WTC11 (cell line): ENCODE data around the gene OXSR1. TPM values are rescaled to one million over a fixed set of nuclear protein-coding genes. Genes with fewer than 3 reads are reported as not detected.
A peak's percentile ranks its signal among the peaks of the same experiment; 100 is the strongest.

ENCODE experiments used
- ATAC-seq: fragments of 200-7000 bp; cut with Tn5 transposase; 2 replicates; pipeline ENCODE4 v1.10.0; 2021; ENCODE audit warnings: mild to moderate bottlenecking, moderate library complexity
- CTCF ChIA-PET: fragments of 300-600 bp; sonication (Branson Sonifier 250); formaldehyde crosslinking; loops from one replicate; lab custom pipeline; 2021; ENCODE audit warnings: antibody characterized with exemption; lab: Charles Lee
- POLR2A ChIA-PET: fragments of 350-600 bp; sonication (Branson Sonifier 250); formaldehyde crosslinking; loops from one replicate; lab custom pipeline; 2021; ENCODE audit warnings: antibody characterized with exemption; lab: Charles Lee
- DNase-seq: peaks from one replicate; pipeline ENCODE4 v3.0.0; 2021; ENCODE audit warnings: low spot score
- H3K27ac Mint-ChIP-seq: 2 replicates; pipeline ENCODE4 v1.8.0; 2021; ENCODE audit warnings: mixed read lengths
- H3K27me3 Mint-ChIP-seq: 2 replicates; pipeline ENCODE4 v1.8.0; 2021; ENCODE audit warnings: low read depth, mild to moderate bottlenecking, moderate library complexity, mixed read lengths
- H3K36me3 Mint-ChIP-seq: 2 replicates; pipeline ENCODE4 v1.8.0; 2021; ENCODE audit warnings: mixed read lengths
- H3K4me1 Mint-ChIP-seq: 2 replicates; pipeline ENCODE4 v1.8.0; 2022; ENCODE audit warnings: mixed read lengths
- H3K4me3 Mint-ChIP-seq: 2 replicates; pipeline ENCODE4 v1.8.0; 2021; ENCODE audit warnings: mild to moderate bottlenecking, moderate library complexity, mixed read lengths
- H3K9me3 Mint-ChIP-seq: 2 replicates; pipeline ENCODE4 v1.8.0; 2021; ENCODE audit warnings: mixed read lengths
- ARID4B ChIP-seq: sonication (generic); formaldehyde crosslinking; IDR thresholded peaks from 2 replicates; pipeline ENCODE4 v1.8.0; 2023; ENCODE audit warnings: missing genetic modification reagents, mild to moderate bottlenecking, borderline replicate concordance
- CREM ChIP-seq: sonication (generic); formaldehyde crosslinking; IDR thresholded peaks from 2 replicates; pipeline ENCODE4 v1.8.1; 2022; ENCODE audit warnings: mild to moderate bottlenecking, missing genetic modification reagents, moderate library complexity
- FOXK1 ChIP-seq: sonication (generic); formaldehyde crosslinking; IDR thresholded peaks from 2 replicates; pipeline ENCODE4 v1.8.0; 2022; ENCODE audit warnings: mild to moderate bottlenecking, moderate library complexity, missing genetic modification reagents
- MAX ChIP-seq: sonication (generic); formaldehyde crosslinking; IDR thresholded peaks from 2 replicates; pipeline ENCODE4 v1.8.0; 2022; ENCODE audit warnings: mild to moderate bottlenecking, missing genetic modification reagents
- MXD4 ChIP-seq: fragments of 250-450 bp; sonication (Bioruptor Pico); IDR thresholded peaks from 2 replicates; pipeline ENCODE4 v1.8.0; 2021; ENCODE audit warnings: mild to moderate bottlenecking, moderate library complexity, borderline replicate concordance
- PREB ChIP-seq: sonication (generic); formaldehyde crosslinking; IDR thresholded peaks from 2 replicates; pipeline ENCODE4 v1.8.1; 2022; ENCODE audit warnings: mild to moderate bottlenecking, missing genetic modification reagents, moderate library complexity, borderline replicate concordance
- TEAD4 ChIP-seq: sonication (generic); formaldehyde crosslinking; IDR thresholded peaks from 2 replicates; pipeline ENCODE4 v1.8.0; 2022; ENCODE audit warnings: mild to moderate bottlenecking, missing genetic modification reagents
- ZNF281 ChIP-seq: sonication (generic); formaldehyde crosslinking; IDR thresholded peaks from 2 replicates; pipeline ENCODE4 v1.8.0; 2023; ENCODE audit warnings: mild to moderate bottlenecking, missing genetic modification reagents
- ZNF671 ChIP-seq: fragments of 250-450 bp; sonication (Bioruptor Pico); IDR thresholded peaks from 2 replicates; pipeline ENCODE4 v1.8.0; 2021; ENCODE audit warnings: mild to moderate bottlenecking
- total RNA-seq: library from RNA; stranded (reverse); gene quantifications from 3 replicates; pipeline ENCODE4 v1.2.3, GENCODE V29; 2021
- TF ChIP-seq, protein P1 (sequence below): sonication (generic); formaldehyde crosslinking; conservative IDR thresholded peaks from 2 replicates; pipeline ENCODE4 v1.8.1; 2022; ENCODE audit warnings: mild to moderate bottlenecking, missing genetic modification reagents
- TF ChIP-seq, protein P2 (sequence below): fragments of 250-450 bp; sonication (Bioruptor Pico); IDR thresholded peaks from 2 replicates; pipeline ENCODE4 v2.1.2; 2022; ENCODE audit warnings: mild to moderate bottlenecking, moderate library complexity
- TF ChIP-seq, protein P3 (sequence below): sonication (generic); formaldehyde crosslinking; conservative IDR thresholded peaks from 2 replicates; pipeline ENCODE4 v1.8.1; 2023; ENCODE audit warnings: mild to moderate bottlenecking, low read depth, missing genetic modification reagents, moderate library complexity
- TF ChIP-seq, protein P4 (sequence below): sonication (generic); formaldehyde crosslinking; IDR thresholded peaks from 2 replicates; pipeline ENCODE4 v1.8.1; 2023; ENCODE audit warnings: mild to moderate bottlenecking, missing genetic modification reagents, borderline replicate concordance

The OXSR1 gene
- total RNA-seq, 1 experiment from 2014 or later, result 50.6 TPM

DNA sequence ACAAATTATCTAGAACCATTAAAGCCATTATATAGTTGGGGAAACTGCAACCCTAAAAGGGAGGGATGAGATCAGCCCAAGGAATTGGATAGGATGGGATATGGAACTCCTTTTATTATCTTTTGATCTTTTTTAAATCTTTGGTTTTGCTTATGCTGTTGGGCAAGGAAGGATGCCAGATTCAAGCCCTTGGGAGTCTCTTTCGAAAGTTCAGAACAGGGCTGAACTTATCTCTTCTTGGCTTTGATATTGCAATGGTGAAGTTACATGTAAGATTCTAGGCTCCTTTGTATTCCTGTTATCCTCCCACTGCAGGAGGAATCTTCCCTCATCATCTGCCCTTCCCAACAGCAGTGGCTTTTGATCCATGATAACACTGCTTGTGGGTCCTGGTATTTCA is 90.3 kb downstream of the OXSR1 start (continued):
- TF ChIP-seq ZNF281 (CRISPR knock-in tag) (no peak), ZNF671 (CRISPR knock-in tag) (no peak), MXD4 (no peak), PREB (CRISPR knock-in tag) (no peak), MAX (CRISPR knock-in tag) (no peak)

DNA sequence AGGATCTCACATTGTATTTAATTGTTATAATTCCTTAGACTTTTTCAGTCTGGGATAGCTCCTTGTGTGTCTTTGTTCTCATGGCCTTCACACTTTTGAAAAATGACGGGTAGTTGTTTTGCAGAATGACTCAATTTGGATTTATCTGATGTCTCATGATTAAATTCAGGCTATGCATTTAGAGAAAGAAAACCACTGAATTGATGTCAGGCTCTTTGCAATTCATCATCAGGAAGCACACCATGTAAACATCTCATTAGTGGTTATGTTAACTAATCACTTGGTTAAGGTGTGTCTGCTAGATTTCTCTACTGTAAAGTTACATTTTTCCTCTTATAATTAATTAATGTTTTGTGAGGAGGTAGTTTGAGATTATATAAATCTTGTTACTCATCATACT is 92.2 kb downstream of the OXSR1 start:
- H3K9me3 Mint-ChIP-seq, result peaks cover 4% of the 10 kb centered on the region; the same call in 1 of the 2 replicates
- DNase-seq (no peak), ATAC-seq (no peak)
- TF ChIP-seq, protein P1, sequence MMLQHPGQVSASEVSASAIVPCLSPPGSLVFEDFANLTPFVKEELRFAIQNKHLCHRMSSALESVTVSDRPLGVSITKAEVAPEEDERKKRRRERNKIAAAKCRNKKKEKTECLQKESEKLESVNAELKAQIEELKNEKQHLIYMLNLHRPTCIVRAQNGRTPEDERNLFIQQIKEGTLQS (CRISPR knock-in tag), result no peak
- TF ChIP-seq CREM (CRISPR knock-in tag), result no peak
- no peak for TF ChIP-seq ZNF281 (CRISPR knock-in tag)
- no peak for TF ChIP-seq TEAD4
- TF ChIP-seq, protein P2, sequence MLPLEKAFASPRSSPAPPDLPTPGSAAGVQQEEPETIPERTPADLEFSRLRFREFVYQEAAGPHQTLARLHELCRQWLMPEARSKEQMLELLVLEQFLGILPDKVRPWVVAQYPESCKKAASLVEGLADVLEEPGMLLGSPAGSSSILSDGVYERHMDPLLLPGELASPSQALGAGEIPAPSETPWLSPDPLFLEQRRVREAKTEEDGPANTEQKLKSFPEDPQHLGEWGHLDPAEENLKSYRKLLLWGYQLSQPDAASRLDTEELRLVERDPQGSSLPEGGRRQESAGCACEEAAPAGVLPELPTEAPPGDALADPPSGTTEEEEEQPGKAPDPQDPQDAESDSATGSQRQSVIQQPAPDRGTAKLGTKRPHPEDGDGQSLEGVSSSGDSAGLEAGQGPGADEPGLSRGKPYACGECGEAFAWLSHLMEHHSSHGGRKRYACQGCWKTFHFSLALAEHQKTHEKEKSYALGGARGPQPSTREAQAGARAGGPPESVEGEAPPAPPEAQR (CRISPR knock-in tag), result no peak
- TF ChIP-seq ARID4B, result no peak
- TF ChIP-seq, protein P3, sequence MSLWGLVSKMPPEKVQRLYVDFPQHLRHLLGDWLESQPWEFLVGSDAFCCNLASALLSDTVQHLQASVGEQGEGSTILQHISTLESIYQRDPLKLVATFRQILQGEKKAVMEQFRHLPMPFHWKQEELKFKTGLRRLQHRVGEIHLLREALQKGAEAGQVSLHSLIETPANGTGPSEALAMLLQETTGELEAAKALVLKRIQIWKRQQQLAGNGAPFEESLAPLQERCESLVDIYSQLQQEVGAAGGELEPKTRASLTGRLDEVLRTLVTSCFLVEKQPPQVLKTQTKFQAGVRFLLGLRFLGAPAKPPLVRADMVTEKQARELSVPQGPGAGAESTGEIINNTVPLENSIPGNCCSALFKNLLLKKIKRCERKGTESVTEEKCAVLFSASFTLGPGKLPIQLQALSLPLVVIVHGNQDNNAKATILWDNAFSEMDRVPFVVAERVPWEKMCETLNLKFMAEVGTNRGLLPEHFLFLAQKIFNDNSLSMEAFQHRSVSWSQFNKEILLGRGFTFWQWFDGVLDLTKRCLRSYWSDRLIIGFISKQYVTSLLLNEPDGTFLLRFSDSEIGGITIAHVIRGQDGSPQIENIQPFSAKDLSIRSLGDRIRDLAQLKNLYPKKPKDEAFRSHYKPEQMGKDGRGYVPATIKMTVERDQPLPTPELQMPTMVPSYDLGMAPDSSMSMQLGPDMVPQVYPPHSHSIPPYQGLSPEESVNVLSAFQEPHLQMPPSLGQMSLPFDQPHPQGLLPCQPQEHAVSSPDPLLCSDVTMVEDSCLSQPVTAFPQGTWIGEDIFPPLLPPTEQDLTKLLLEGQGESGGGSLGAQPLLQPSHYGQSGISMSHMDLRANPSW, result no peak
- TF ChIP-seq FOXK1, result no peak
- TF ChIP-seq, protein P4, sequence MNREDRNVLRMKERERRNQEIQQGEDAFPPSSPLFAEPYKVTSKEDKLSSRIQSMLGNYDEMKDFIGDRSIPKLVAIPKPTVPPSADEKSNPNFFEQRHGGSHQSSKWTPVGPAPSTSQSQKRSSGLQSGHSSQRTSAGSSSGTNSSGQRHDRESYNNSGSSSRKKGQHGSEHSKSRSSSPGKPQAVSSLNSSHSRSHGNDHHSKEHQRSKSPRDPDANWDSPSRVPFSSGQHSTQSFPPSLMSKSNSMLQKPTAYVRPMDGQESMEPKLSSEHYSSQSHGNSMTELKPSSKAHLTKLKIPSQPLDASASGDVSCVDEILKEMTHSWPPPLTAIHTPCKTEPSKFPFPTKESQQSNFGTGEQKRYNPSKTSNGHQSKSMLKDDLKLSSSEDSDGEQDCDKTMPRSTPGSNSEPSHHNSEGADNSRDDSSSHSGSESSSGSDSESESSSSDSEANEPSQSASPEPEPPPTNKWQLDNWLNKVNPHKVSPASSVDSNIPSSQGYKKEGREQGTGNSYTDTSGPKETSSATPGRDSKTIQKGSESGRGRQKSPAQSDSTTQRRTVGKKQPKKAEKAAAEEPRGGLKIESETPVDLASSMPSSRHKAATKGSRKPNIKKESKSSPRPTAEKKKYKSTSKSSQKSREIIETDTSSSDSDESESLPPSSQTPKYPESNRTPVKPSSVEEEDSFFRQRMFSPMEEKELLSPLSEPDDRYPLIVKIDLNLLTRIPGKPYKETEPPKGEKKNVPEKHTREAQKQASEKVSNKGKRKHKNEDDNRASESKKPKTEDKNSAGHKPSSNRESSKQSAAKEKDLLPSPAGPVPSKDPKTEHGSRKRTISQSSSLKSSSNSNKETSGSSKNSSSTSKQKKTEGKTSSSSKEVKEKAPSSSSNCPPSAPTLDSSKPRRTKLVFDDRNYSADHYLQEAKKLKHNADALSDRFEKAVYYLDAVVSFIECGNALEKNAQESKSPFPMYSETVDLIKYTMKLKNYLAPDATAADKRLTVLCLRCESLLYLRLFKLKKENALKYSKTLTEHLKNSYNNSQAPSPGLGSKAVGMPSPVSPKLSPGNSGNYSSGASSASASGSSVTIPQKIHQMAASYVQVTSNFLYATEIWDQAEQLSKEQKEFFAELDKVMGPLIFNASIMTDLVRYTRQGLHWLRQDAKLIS, result no peak
- POLR2A ChIA-PET, result no interaction called here
- no peak overlapping the region for H3K4me3 Mint-ChIP-seq
- H3K27ac Mint-ChIP-seq, result 0 out of 2 replicates have a peak overlapping the region, but pooled peaks have one; percentile 2
- H3K36me3 Mint-ChIP-seq, result peaks cover 25% of the 10 kb centered on the region
- no peaks in the 10 kb centered on the region for H3K27me3 Mint-ChIP-seq
- CTCF ChIA-PET, result no interaction called here
- H3K4me1 Mint-ChIP-seq, result peaks cover 5% of the 10 kb centered on the region; the same call in 1 of the 2 replicates
